NOMO-1 (cell line): Measurements from ENCODE around the gene TPST2.
A peak's percentile ranks its signal among the peaks of the same experiment; 100 is the strongest.

Source experiments
- DNase-seq, 2 experiments: peaks; one replicate each; lab custom pipeline; 2025; ENCODE audit not compliant: unreplicated experiment in 2 of 2; lab: John Stamatoyannopoulos, UW

Gene TPST2

DNA sequence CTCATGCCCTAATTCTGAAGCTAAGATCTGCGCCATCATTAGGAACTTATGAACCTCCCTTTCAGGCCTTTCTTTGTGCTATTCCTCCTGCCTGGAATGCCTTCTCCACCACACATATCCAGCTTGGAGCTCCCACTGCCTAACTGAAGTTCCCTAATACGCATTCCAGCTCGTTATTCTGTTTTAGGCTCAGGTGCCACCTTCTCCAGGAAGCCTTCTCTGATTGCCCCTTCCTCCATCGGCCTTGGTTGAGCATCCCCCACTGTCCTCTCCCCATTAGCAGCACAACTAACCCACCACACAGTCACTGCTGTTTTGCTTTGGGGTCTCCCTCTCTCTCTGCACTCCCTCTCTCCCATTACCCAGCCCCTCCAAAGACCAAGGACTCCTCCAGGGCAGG lies 22.7 kb upstream of the TPST2 start:
- DNase-seq = no peak

GRCh38 chr22:26610996-26611395 lies 21.1 kb upstream of the TPST2 start:
- no peak for DNase-seq

GRCh38 chr22:26610072-26610958 lies 20.4 kb upstream of the TPST2 start:
- peak; percentile 28 to 31 for DNase-seq

DNA sequence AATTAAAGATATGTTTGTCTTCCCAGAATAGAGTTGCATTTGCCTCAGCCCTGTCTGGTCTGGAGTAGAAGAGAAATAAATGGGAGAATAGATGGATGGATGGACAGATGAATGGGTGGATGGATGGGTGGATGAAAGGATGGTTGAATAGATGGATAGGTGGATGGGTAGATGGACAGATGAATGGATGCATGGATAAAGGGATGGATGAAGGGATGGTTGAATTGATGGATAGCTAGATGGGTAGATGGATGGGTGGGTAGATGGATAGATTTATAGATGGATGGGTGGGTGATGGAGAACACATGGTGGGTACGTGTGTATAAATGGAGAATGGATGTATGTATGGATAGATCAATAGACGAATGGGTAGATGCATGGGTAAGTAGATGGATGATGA lies 19.4 kb upstream of the TPST2 start:
- DNase-seq = no peak

- no peak for DNase-seq
These were observed 18.2 kb upstream of the TPST2 start for GRCh38 chr22:26608129-26608528.

GRCh38 chr22:26606611-26607010 lies 16.7 kb upstream of the TPST2 start:
- DNase-seq = no peak

DNA sequence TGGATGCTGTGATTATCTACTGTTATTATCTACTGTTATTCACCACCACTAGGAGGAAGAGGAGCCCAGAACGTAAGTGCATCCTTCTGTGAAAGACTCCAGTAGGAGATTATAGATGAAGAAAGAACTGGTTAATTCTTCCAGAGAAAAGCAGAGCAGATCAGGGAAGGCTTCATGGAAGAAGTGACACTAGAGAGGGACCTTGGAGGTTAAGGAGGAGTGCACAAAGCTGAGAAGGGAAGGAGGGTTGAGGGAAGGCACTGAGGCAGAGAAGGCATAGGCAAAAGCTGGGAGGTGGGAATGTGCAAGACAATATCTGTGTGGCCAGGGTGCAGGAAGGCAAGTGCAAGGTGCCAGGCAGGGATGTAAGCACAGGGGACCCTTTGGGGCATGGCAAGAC lies 14.4 kb upstream of the TPST2 start:
- no peak for DNase-seq

DNA sequence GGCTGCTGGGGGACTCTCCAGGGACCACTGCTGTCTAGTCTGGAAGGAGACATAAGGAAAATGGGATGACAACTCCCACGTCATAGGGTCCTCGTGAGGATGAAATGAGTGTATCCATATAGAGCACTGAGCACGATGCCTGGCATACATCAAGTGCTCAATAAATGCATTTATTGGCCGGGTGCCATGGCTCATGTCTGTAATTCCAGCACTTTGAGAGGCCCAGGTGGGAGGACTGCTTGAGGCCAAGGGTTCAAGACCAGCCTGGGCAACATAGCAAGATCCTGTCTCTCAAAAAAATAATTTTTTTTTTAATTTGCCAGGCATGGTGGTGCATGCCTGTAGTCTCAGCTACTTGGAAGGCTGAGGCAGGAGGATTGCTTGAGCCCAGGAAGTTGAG lies 12.2 kb upstream of the TPST2 start:
- DNase-seq = no peak

DNA sequence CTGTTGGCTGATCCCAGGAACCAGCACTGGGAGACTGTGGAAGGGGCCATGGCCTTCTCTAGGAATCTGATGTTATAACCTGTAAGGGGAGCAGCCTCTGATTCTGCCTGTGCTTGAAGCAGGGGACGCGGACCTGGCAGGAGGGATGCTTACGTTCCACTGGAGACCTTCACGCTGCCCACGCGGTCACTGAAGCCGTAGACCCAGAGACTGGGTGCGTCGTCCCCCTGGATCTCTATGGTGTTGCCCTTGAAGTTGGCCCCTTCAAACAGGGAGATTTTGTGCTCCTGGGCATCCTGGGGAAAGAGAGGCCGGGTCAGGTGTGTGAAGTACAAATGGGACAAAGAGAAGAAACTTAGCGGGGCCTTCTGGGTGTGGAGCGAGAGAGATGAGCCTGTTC lies 11.8 kb upstream of the TPST2 start:
- no peak for DNase-seq

DNA sequence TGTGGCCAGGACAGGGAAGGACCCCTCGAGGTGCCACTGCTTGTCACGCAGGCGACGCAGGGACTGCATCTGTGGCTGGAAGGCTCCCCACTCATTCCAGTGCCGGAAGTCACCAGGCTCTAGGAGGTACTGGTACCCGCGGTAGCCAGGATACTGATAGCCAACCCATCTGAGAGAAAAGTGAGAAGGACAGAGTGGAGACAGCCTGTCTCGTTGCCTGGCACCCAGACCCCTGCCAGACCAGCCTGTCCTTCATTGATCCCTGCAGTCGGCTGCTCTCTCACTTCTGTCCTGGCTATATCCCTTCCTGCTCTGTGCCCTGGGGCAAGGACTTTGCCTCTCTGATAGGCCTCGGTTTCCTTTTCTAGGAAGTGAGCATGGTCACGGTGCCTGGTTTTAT lies 9.6 kb upstream of the TPST2 start:
- DNase-seq = no peak

DNA sequence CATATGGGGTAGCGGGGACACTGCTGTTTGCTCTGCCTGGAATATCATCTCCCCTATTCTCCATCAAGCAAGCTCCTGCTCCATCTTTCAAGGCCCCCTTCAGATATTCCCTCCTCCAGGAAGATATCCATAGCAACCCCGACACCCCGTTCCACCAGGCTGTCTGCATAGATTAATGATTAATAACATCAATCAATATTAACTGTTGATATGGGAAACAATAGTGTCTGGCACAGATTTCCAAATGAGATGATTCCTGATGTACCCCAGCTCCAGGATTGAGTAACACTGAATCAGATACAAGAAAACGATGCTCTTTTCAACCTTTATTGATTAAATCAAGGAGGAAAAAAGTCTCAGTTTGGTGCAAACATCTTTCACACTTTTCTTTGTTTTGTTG lies 7.5 kb upstream of the TPST2 start:
- DNase-seq = no peak

DNA sequence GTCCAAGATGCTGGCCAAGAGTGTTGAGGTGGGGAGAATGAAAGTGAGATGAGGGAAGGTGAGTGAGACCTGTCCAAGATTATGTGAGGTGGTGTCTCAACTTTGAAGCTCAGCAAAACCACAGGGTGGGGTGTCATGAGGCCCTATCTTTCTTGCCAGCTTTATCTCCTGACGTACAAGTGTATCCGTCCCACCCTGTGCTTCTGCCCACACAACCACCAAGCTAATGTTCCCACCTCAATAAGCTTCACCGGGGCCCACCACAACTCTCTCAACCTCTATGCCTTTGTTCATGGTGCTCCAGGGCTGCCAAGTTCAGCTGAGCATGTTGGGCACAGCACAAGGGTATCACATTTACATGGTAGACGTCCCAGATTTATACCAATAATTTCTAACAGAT lies 7.1 kb upstream of the TPST2 start:
- DNase-seq = no peak

GRCh38 chr22:26593763-26594162 lies 3.8 kb upstream of the TPST2 start:
- no peak for DNase-seq

- DNase-seq = peak; percentile 11 to 21
These were observed 2.5 kb upstream of the TPST2 start for GRCh38 chr22:26592421-26592891.

- DNase-seq = no peak
These were observed 526 bp downstream of the TPST2 start for GRCh38 chr22:26589367-26589844.

- no peak for DNase-seq
These were observed 1.1 kb downstream of the TPST2 start for GRCh38 chr22:26588729-26589366.

DNA sequence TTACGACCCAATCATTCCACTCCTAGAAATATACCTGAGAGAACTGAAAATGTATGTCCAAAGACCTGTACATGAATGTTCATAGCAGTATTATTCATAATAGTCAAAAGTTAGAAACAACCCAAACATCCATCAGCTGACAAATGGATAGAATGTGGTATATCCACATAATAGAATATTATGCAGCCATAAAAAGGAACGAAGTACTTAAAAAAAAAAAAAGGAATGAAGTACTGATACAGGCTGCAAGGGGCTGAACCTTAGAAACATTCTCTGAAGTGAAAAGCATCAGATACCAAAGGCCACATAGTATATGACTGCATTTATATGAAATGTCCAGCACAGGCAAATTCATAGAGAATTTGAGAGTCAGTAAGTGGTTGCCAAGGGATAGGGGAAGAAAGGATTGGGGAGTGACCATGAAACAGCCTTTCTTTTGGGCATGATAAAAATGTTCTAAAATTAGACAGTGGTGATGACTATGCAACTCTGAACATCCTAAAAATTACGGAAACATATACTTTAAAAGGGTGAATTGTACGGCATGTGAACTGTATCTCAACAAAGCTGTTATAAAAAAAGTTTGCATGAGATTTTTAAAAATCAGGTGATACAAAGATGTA lies 1.8 kb downstream of the TPST2 start:
- DNase-seq = peak; percentile 78 to 90

- no peak for DNase-seq
These were observed 3.2 kb downstream of the TPST2 start for GRCh38 chr22:26586556-26587325.

DNA sequence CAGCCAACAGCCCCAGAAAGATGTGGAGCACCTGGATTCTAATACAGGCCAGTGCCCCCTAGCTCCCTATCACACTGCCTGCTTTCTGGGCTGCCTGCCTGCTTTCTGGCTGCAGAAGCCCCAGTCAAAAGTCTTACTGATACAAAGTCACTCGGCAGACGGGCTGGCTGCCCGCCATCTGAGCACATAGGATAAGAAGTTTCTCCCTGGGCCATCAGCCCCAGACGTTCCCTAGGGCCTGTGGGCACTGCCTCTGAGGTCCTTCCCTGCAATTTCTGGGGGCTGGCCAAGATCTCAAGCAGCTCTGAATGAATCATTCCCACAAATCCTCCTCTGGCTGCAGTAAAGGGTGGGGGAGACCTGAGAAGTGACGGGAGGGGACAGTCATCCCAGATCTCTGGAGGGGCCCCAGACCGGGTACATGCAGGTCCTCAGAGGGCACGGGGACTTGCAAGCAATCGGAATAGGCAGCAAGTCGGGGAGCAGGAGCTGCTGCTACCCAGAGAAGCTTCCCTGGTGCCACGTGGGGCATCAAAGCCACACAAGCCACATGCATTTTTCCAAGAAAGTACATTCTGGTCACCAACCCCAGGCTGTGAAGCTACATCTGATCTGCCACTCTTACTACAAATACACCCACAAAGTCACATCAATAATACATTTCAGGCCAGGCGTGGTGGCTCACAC lies 4.7 kb downstream of the TPST2 start:
- DNase-seq = no peak

- DNase-seq = no peak
These were observed 5.9 kb downstream of the TPST2 start for GRCh38 chr22:26584010-26584409.
